Measurements from ENCODE around the gene GYS1. TPM values are rescaled to one million over a fixed set of nuclear protein-coding genes. Genes with fewer than 3 reads are reported as not detected.

The GYS1 gene
- total RNA-seq, 1 donor from 2014 or later, result 17.7 TPM

GRCh38 chr19:48950830-48951519 is 42.1 kb downstream of the GYS1 start:
- no peak overlapping the region for H3K27ac Mint-ChIP-seq
- H3K27me3 Mint-ChIP-seq (ENCODE audit: insufficient read depth, low read depth), result peaks cover 8% of the 10 kb centered on the region
- H3K4me3 Mint-ChIP-seq, result no peak overlapping the region
- H3K9me3 Mint-ChIP-seq, result peaks cover 4% of the 10 kb centered on the region
- Histone ChIP-seq H3K36me3 (no peaks in the 10 kb centered on the region), H3F3A (ENCODE audit: low read depth) (peaks cover 6% of the 10 kb centered on the region), H3K4me1 (peaks cover 7% of the 10 kb centered on the region), H3K27me3 (no peaks in the 10 kb centered on the region), H3K4me2 (no peak overlapping the region), H4K20me1 (ENCODE audit: low read depth) (no peaks in the 10 kb centered on the region), H3K79me2 (ENCODE audit: low read depth) (peaks cover 12% of the 10 kb centered on the region), H3K9me3 (ENCODE audit: low read depth) (no peaks in the 10 kb centered on the region), H3K4me3 (no peak overlapping the region), H2AFZ (replicated peaks) (no peak overlapping the region), H3K27ac (no peak overlapping the region), H3K9ac (no peak overlapping the region)
- no peak for DNase-seq (ENCODE audit: low spot score)
- TF ChIP-seq EZH2 (IDR thresholded peaks at IDR 0.05), result no peak
- no peak for TF ChIP-seq EZH2phosphoT487 (IDR thresholded peaks at IDR 0.05)
- TF ChIP-seq CTCF (IDR thresholded peaks at IDR 0.05), result no peak
- peaks cover 8% of the 10 kb centered on the region for H3K4me1 Mint-ChIP-seq
- H3K36me3 Mint-ChIP-seq, result no peaks in the 10 kb centered on the region

GRCh38 chr19:48950159-48950558 is 43.0 kb downstream of the GYS1 start:
- Mint-ChIP-seq H3K36me3 (no peaks in the 10 kb centered on the region), H3K27ac (no peak overlapping the region), H3K4me3 (no peak overlapping the region), H3K27me3 (ENCODE audit: insufficient read depth, low read depth) (peaks cover 7% of the 10 kb centered on the region), H3K9me3 (peaks cover 4% of the 10 kb centered on the region), H3K4me1 (peaks cover 3% of the 10 kb centered on the region)
- TF ChIP-seq EZH2 (IDR thresholded peaks at IDR 0.05) (no peak), EZH2phosphoT487 (IDR thresholded peaks at IDR 0.05) (no peak), CTCF (IDR thresholded peaks at IDR 0.05) (no peak)
- Histone ChIP-seq H3K4me3 (no peak overlapping the region), H3K27ac (no peak overlapping the region), H3K9ac (no peak overlapping the region), H3F3A (ENCODE audit: low read depth) (peaks cover 6% of the 10 kb centered on the region), H3K36me3 (no peaks in the 10 kb centered on the region), H2AFZ (replicated peaks) (no peak overlapping the region), H3K4me1 (no peaks in the 10 kb centered on the region), H3K4me2 (no peak overlapping the region), H3K27me3 (no peaks in the 10 kb centered on the region), H4K20me1 (ENCODE audit: low read depth) (no peaks in the 10 kb centered on the region), H3K9me3 (ENCODE audit: low read depth) (no peaks in the 10 kb centered on the region), H3K79me2 (ENCODE audit: low read depth) (peaks cover 3% of the 10 kb centered on the region)
- DNase-seq (ENCODE audit: low spot score), result no peak

- Mint-ChIP-seq H3K27me3 (ENCODE audit: insufficient read depth, low read depth) (peaks cover 9% of the 10 kb centered on the region), H3K27ac (no peak overlapping the region), H3K9me3 (peaks cover 4% of the 10 kb centered on the region), H3K4me1 (peaks cover 11% of the 10 kb centered on the region), H3K4me3 (no peak overlapping the region), H3K36me3 (no peaks in the 10 kb centered on the region)
- Histone ChIP-seq H3K27ac (no peak overlapping the region), H3K9me3 (ENCODE audit: low read depth) (no peaks in the 10 kb centered on the region), H3K9ac (no peak overlapping the region), H3K4me1 (no peaks in the 10 kb centered on the region), H4K20me1 (ENCODE audit: low read depth) (no peaks in the 10 kb centered on the region), H3K27me3 (no peaks in the 10 kb centered on the region), H3K4me3 (no peak overlapping the region), H2AFZ (replicated peaks) (no peak overlapping the region), H3F3A (ENCODE audit: low read depth) (no peaks in the 10 kb centered on the region), H3K4me2 (no peak overlapping the region), H3K36me3 (no peaks in the 10 kb centered on the region), H3K79me2 (ENCODE audit: low read depth) (no peaks in the 10 kb centered on the region)
- no peak for DNase-seq (ENCODE audit: low spot score)
- TF ChIP-seq CTCF (IDR thresholded peaks at IDR 0.05) (no peak), EZH2phosphoT487 (IDR thresholded peaks at IDR 0.05) (no peak), EZH2 (IDR thresholded peaks at IDR 0.05) (no peak)
Measured at GRCh38 chr19:48947258-48947542, 45.9 kb downstream of the GYS1 start.

Measured in neural progenitor cell (in vitro differentiated cells).